GM23338 (cell line): Measurements from ENCODE around the gene ABHD12. TPM values are rescaled to one million over a fixed set of nuclear protein-coding genes. Genes with fewer than 3 reads are reported as not detected.

Source experiments
- ATAC-seq: fragments of 200-7000 bp; cut with Tn5 transposase; 3 replicates; pipeline ENCODE4 v1.9.1; 2020
- DNase-seq: peaks from one replicate; pipeline ENCODE4 v3.0.0-alpha.2; 2015; ENCODE audit warnings: low spot score
- H2AFZ ChIP-seq: fragments of 200-600 bp; sonication (generic); 2 replicates; pipeline ENCODE4 v1.8.0; 2016; ENCODE audit warnings: antibody characterized with exemption, mild to moderate bottlenecking, moderate library complexity
- H3F3A ChIP-seq: fragments of 200-600 bp; sonication (generic); replicated peaks from 2 replicates; pipeline ENCODE4 v1.8.0; 2017; ENCODE audit warnings: antibody characterized with exemption, mixed run types, low read depth
- H3K27ac ChIP-seq: fragments of 200-600 bp; sonication (generic); 2 replicates; pipeline ENCODE4 v1.6.1; 2016; ENCODE audit warnings: low read depth
- H3K27me3 ChIP-seq: fragments of 200-600 bp; sonication (generic); 2 replicates; pipeline ENCODE4 v1.8.0; 2016; ENCODE audit warnings: mild to moderate bottlenecking, mixed run types, moderate library complexity; ENCODE audit not compliant: insufficient read depth
- H3K36me3 ChIP-seq: fragments of 200-600 bp; sonication (generic); 2 replicates; pipeline ENCODE4 v1.8.0; 2016; ENCODE audit warnings: mild to moderate bottlenecking; ENCODE audit not compliant: insufficient read depth
- H3K4me1 ChIP-seq: fragments of 200-600 bp; sonication (generic); 2 replicates; pipeline ENCODE4 v1.8.0; 2016; ENCODE audit warnings: mild to moderate bottlenecking, moderate library complexity; ENCODE audit not compliant: insufficient read depth
- H3K4me2 ChIP-seq: fragments of 200-600 bp; sonication (generic); 2 replicates; pipeline ENCODE4 v1.7.1; 2017; ENCODE audit warnings: mixed run types
- H3K4me3 ChIP-seq: fragments of 200-600 bp; sonication (generic); 2 replicates; pipeline ENCODE4 v1.6.1; 2016; ENCODE audit warnings: mixed run types
- H3K79me2 ChIP-seq: fragments of 200-600 bp; sonication (generic); replicated peaks from 2 replicates; pipeline ENCODE4 v1.8.0; 2017; ENCODE audit warnings: mild to moderate bottlenecking; ENCODE audit not compliant: insufficient read depth
- H3K9me2 ChIP-seq: fragments of 200-600 bp; sonication (generic); 2 replicates; pipeline ENCODE4 v1.8.0; 2017; ENCODE audit not compliant: insufficient read depth
- H4K20me1 ChIP-seq: fragments of 200-600 bp; sonication (generic); replicated peaks from 2 replicates; pipeline ENCODE4 v1.8.0; 2017; ENCODE audit warnings: mild to moderate bottlenecking; ENCODE audit not compliant: insufficient read depth
- H3K27ac Mint-ChIP-seq: 2 replicates; pipeline ENCODE4 v1.8.0; 2020; ENCODE audit warnings: inconsistent platforms, mild to moderate bottlenecking, moderate library complexity, mixed read lengths
- H3K27me3 Mint-ChIP-seq: 3 replicates; pipeline ENCODE4 v1.8.0; 2022; ENCODE audit warnings: low read depth, mild to moderate bottlenecking, moderate library complexity, mixed read lengths, inconsistent platforms; ENCODE audit not compliant: insufficient read depth, poor library complexity
- H3K36me3 Mint-ChIP-seq: 3 replicates; pipeline ENCODE4 v1.8.0; 2021; ENCODE audit warnings: low read depth, mild to moderate bottlenecking, inconsistent platforms, moderate library complexity, mixed read lengths
- H3K4me1 Mint-ChIP-seq: 3 replicates; pipeline ENCODE4 v1.8.0; 2020; ENCODE audit warnings: mild to moderate bottlenecking, inconsistent platforms, mixed read lengths
- H3K4me3 Mint-ChIP-seq: 3 replicates; pipeline ENCODE4 v1.8.0; 2021; ENCODE audit warnings: moderate library complexity, mild to moderate bottlenecking, inconsistent platforms, mixed read lengths
- H3K9me3 Mint-ChIP-seq: 3 replicates; pipeline ENCODE4 v1.8.0; 2020; ENCODE audit warnings: moderate library complexity, mild to moderate bottlenecking, inconsistent platforms, mixed read lengths
- CREB1 ChIP-seq: fragments of 250-450 bp; sonication (Bioruptor Pico); IDR thresholded peaks from 2 replicates; pipeline ENCODE4 v1.5.0; 2020; ENCODE audit warnings: low read depth, mild to moderate bottlenecking, moderate library complexity
- CTCF ChIP-seq, 2 experiments: fragments of 200-600 bp in 1 of 2; sonication (generic) in 1 of 2; conservative IDR thresholded peaks; 2 replicates each; pipeline versions ENCODE4 v1.5.1 to v1.6.1; 2016 to 2017; ENCODE audit warnings: antibody characterized with exemption in 2 of 2, low read depth in 2 of 2, mild to moderate bottlenecking in 2 of 2, moderate library complexity in 1 of 2
- ETS1 ChIP-seq: IDR thresholded peaks from 2 replicates; pipeline ENCODE4 v1.6.1; 2016; ENCODE audit warnings: antibody characterized with exemption
- EZH2 ChIP-seq: fragments of 200-600 bp; sonication (generic); IDR thresholded peaks from one replicate; pipeline ENCODE4 v1.8.0; 2017; ENCODE audit warnings: antibody characterized with exemption, mild to moderate bottlenecking, low read depth; ENCODE audit not compliant: unreplicated experiment
- EZH2phosphoT487 ChIP-seq: fragments of 200-600 bp; sonication (generic); IDR thresholded peaks from one replicate; pipeline ENCODE4 v1.8.1; 2018; ENCODE audit warnings: antibody characterized with exemption; ENCODE audit not compliant: unreplicated experiment
- JUNB ChIP-seq: IDR thresholded peaks from one replicate; pipeline ENCODE4 v1.6.1; 2016; ENCODE audit warnings: antibody characterized with exemption; ENCODE audit not compliant: unreplicated experiment
- NANOG ChIP-seq: IDR thresholded peaks from 2 replicates; pipeline ENCODE4 v1.6.1; 2016; ENCODE audit warnings: antibody characterized with exemption, borderline replicate concordance
- POLR2AphosphoS5 ChIP-seq: IDR thresholded peaks from 2 replicates; pipeline ENCODE4 v1.6.1; 2016; ENCODE audit warnings: antibody characterized with exemption, low read depth
- REST ChIP-seq: IDR thresholded peaks from one replicate; pipeline ENCODE4 v1.6.1; 2018; ENCODE audit warnings: antibody characterized with exemption; ENCODE audit not compliant: unreplicated experiment
- STAT1 ChIP-seq: IDR thresholded peaks from one replicate; pipeline ENCODE4 v1.6.1; 2016; ENCODE audit warnings: antibody characterized with exemption; ENCODE audit not compliant: unreplicated experiment
- ZNF114 ChIP-seq: fragments of 250-450 bp; sonication (Bioruptor Pico); IDR thresholded peaks from 2 replicates; pipeline ENCODE4 v1.5.0; 2020; ENCODE audit warnings: mild to moderate bottlenecking, moderate library complexity
- ZNF331 ChIP-seq: fragments of 250-450 bp; sonication (Bioruptor Pico); IDR thresholded peaks from 2 replicates; pipeline ENCODE4 v1.5.0; 2020; ENCODE audit warnings: low read depth, mild to moderate bottlenecking, moderate library complexity
- ZNF462 ChIP-seq: fragments of 250-450 bp; sonication (Bioruptor Pico); IDR thresholded peaks from 2 replicates; pipeline ENCODE4 v1.5.0; 2020; ENCODE audit warnings: mild to moderate bottlenecking, moderate library complexity
- polyA plus RNA-seq: library from polyadenylated mRNA; unstranded; fragments of >200 nt; fragmentation: Nextera tagmentation; extraction: Ambion mirVana; gene quantifications from 2 replicates; pipeline ENCODE4 v1.2.1, GENCODE V29; 2016
- total RNA-seq: library from RNA; depleted of rRNA; stranded (reverse); fragments of >200 nt; shearing (Covaris generic); gene quantifications from 2 replicates; pipeline ENCODE4 v1.2.3, GENCODE V29; 2014

The ABHD12 gene
- total and polyA plus RNA-seq, 2 experiments from 2014 or later: 40.2 to 57.8 TPM

GRCh38 chr20:25378189-25378883, 12.3 kb downstream of the ABHD12 start:
- TF ChIP-seq ZNF462 (CRISPR knock-in tag) (no peak), STAT1 (no peak), EZH2 (no peak), REST (no peak), ZNF331 (CRISPR knock-in tag) (no peak), CREB1 (CRISPR knock-in tag) (no peak), ZNF114 (CRISPR knock-in tag) (no peak), CTCF (conservative IDR thresholded peaks at IDR 0.05; ENCODE audit: low read depth in 2 of 2) (no peak), EZH2phosphoT487 (no peak), ETS1 (no peak), POLR2AphosphoS5 (no peak), JUNB (no peak), NANOG (no peak)
- Mint-ChIP-seq H3K36me3 (peaks cover 38% of the 10 kb centered on the region), H3K4me1 (peaks cover 3% of the 10 kb centered on the region; the same call in 2 of the 3 replicates), H3K27me3 (peaks cover 1% of the 10 kb centered on the region), H3K27ac (no peak overlapping the region), H3K9me3 (no peaks in the 10 kb centered on the region; the same call in 2 of the 3 replicates), H3K4me3 (no peak overlapping the region)
- no peak overlapping the region for H3K4me2 ChIP-seq
- no peak overlapping the region for H3K27ac ChIP-seq
- no peak for DNase-seq
- H3K9me2 ChIP-seq: peaks cover 4% of the 10 kb centered on the region; the same call in 1 of the 2 replicates
- no peak for ATAC-seq
- H3K4me3 ChIP-seq: no peak overlapping the region
- peaks cover 99% of the 10 kb centered on the region for H3K79me2 ChIP-seq
- no peak overlapping the region for H2AFZ ChIP-seq
- 0 out of 2 replicates have a peak, but pooled peaks cover 6% of the 10 kb centered on the region for H3F3A ChIP-seq
- no peaks in the 10 kb centered on the region for H3K4me1 ChIP-seq
- peaks cover 38% of the 10 kb centered on the region for H4K20me1 ChIP-seq
- H3K27me3 ChIP-seq: no peaks in the 10 kb centered on the region
- no peaks in the 10 kb centered on the region for H3K36me3 ChIP-seq
